HS-27A (cell line): Measurements from ENCODE around the gene AHNAK2.
"Not testable (repeated sequence)": the region's sequence is repeated elsewhere in the genome, so short reads cannot be mapped to it uniquely, and the experiment has no call there.

Source experiments
- DNase-seq: peaks from one replicate; pipeline ENCODE4 v3.0.0-alpha.2; 2012; ENCODE audit warnings: low read depth, missing footprints

Gene AHNAK2

GRCh38 chr14:104898870-104899510, 79.2 kb downstream of the AHNAK2 start:
- DNase-seq = no peak

GRCh38 chr14:104898195-104898558, 80.0 kb downstream of the AHNAK2 start:
- no peak for DNase-seq

- DNase-seq = no peak
Observed at GRCh38 chr14:104897330-104898194, 80.6 kb downstream of the AHNAK2 start.

GRCh38 chr14:104895786-104896661, 82.2 kb downstream of the AHNAK2 start:
- DNase-seq = no peak

GRCh38 chr14:104895207-104895785, 82.9 kb downstream of the AHNAK2 start:
- DNase-seq = no peak

- DNase-seq = no peak
Observed at GRCh38 chr14:104894331-104895206, 83.6 kb downstream of the AHNAK2 start.

- DNase-seq = no peak
Observed at GRCh38 chr14:104893435-104894207, 84.6 kb downstream of the AHNAK2 start.

- DNase-seq = no peak
Observed at GRCh38 chr14:104892531-104893434, 85.4 kb downstream of the AHNAK2 start.

GRCh38 chr14:104891664-104892530, 86.3 kb downstream of the AHNAK2 start:
- DNase-seq = no peak

- no peak for DNase-seq
Observed at GRCh38 chr14:104891121-104891551, 87.0 kb downstream of the AHNAK2 start.

- not testable (repeated sequence) for DNase-seq
Observed at GRCh38 chr14:104890292-104890691, 87.9 kb downstream of the AHNAK2 start.

- no peak for DNase-seq
Observed at GRCh38 chr14:104889375-104889757, 88.8 kb downstream of the AHNAK2 start.

- DNase-seq = no peak
Observed at GRCh38 chr14:104888489-104889374, 89.4 kb downstream of the AHNAK2 start.

- DNase-seq = no peak
Observed at GRCh38 chr14:104887623-104888488, 90.3 kb downstream of the AHNAK2 start.
